ENCODE results near the gene TLCD2.
A peak's percentile ranks its signal among the peaks of the same experiment; 100 is the strongest.
"Not testable (repeated sequence)": the region's sequence is repeated elsewhere in the genome, so short reads cannot be mapped to it uniquely, and the experiment has no call there.

The TLCD2 gene

DNA sequence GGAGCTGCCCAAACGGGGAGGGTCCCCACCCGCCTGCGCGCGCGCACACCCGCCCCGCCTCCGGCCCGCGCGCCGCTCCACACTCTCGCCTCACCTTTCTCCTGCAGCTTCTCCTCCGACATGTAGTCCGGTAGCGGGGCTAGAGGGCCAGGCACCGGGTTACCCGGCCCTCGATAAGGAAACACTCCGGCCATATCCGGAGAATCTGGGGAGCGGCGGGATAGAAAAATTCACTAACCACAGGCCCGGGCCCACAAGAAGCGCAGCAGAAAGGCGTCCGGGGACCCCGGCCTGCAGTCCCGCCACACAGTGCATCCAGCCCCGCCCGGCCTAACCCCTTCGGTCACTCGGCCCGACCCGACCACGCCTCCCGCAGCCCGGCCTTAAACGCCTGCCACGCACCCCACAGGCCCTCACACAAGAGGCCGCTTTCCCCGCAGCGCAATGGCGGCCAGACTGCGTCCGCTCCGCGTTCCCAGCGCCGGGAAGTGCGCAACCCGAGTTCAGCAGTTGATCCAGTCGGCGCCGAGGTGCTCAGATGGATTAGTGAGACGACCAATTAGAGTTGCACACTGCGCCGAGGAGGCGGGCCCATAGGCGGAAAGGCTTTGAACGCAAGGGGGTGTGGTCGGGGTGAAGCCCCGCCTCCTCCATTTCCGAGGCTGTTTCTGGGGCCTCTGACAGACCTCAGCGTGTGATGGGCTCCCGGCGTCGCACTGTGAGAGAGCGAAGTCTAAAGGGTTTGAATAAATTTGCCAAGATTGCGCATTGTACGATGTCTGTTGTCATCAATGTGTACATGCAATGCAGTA, 25.6 kb downstream of the TLCD2 start, which contains the start of gene PRPF8:
Gene PRPF8 (minus strand): TSS at position 490 of the 812 bp plus-strand sequence. CDS start 296 bp downstream, at position 194.
- peak; percentile 88 for FAIRE-seq

DNA sequence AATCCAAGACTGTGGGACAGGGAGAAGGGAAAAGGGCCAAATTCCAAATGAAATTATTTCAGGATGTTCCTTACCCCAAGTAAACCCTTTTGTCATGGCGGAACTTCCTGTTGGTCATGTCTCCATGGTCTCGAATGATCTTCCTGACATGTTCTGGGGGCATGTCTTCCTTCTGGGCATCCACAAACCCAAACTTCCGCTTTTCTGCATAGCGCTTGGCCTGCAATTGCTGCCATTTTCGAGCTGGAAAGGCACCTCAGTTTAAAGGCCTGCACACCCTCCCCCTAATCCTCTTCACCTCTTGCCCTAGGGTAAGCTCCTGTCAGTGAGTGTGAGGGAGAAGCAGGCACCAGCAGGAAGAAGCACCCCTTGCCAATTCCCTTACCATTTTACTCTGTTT, 26.7 kb downstream of the TLCD2 start:
- no peak for FAIRE-seq

GRCh38 chr17:1676401-1676800, 33.8 kb downstream of the TLCD2 start:
- no peak for FAIRE-seq

GRCh38 chr17:1673041-1673785, 37.0 kb downstream of the TLCD2 start:
- no peak for FAIRE-seq

DNA sequence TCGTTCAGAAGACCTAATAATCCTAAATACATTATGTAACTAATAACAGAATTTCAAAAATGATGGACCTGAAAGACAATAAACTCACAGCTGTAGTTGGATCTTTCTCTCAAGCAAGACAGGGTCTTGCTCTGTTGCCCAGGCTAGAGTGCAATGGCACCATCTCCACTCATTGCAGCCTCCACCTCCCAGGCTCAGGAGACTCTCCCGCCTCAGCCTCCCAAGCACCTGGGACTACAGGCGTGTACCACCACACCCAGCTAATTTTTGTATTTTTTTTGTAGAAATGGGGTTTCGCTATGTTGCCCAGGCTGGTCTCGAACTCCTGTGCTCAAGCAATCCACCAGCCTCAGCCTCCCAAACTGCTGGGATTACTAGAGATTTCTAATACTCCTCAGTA, 46.2 kb downstream of the TLCD2 start:
- not testable (repeated sequence) for FAIRE-seq

DNA sequence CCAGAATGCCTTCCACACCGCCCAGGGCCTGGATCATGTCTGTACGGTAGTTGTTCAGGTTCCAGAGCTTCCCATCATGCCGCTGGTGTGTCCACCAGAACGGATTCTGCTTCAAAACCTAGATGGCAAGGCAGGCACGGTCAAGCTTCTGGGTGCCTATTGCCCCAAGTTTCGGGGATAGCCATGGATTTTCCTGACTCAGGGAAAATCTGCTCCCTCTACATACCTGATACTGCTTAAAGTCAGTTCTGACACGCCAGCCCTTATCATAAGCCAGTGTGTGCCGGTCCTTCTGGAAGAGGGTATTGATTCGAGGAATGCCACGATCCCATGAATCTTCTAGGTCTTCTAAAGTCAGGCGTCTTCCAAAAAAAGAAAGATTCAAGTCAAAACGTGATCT, 49.1 kb downstream of the TLCD2 start:
- no peak for FAIRE-seq

GRCh38 chr17:1658100-1658499, 52.1 kb downstream of the TLCD2 start:
- no peak for FAIRE-seq

GRCh38 chr17:1653735-1654134, 56.4 kb downstream of the TLCD2 start:
- FAIRE-seq, result no peak

DNA sequence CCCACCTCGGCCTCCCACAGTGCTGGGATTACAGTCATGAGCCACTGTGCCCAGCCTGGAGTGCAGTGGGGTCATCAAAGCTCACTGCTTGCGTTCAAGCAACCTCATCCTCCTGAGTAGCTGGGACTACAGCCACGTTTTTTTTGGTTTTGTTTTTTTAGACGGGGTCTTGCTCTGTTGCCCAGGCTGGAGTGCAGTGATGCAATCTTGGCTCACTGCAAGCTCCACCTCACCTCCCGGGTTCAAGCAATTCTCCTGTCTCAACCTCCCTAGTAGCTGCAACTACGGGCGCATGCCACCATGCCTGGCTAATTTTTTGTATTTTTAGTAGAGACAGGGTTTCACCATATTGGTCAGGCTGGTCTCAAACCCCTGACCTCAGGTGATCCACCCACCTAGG, 57.4 kb downstream of the TLCD2 start:
- not testable (repeated sequence) for FAIRE-seq

Data from TTC549 (cell line).